GM19463 (cell line): ENCODE measurements around the gene ZSWIM8.
"Not testable (repeated sequence)": the region's sequence is repeated elsewhere in the genome, so short reads cannot be mapped to it uniquely, and the experiment has no call there.

ENCODE experiments used
- ATAC-seq: cut with Tn5 transposase; IDR thresholded peaks from one replicate; pipeline ENCODE4 v1.9.1; 2021; ENCODE audit warnings: mild to moderate bottlenecking, moderate library complexity; ENCODE audit not compliant: unreplicated experiment

ZSWIM8 gene

DNA sequence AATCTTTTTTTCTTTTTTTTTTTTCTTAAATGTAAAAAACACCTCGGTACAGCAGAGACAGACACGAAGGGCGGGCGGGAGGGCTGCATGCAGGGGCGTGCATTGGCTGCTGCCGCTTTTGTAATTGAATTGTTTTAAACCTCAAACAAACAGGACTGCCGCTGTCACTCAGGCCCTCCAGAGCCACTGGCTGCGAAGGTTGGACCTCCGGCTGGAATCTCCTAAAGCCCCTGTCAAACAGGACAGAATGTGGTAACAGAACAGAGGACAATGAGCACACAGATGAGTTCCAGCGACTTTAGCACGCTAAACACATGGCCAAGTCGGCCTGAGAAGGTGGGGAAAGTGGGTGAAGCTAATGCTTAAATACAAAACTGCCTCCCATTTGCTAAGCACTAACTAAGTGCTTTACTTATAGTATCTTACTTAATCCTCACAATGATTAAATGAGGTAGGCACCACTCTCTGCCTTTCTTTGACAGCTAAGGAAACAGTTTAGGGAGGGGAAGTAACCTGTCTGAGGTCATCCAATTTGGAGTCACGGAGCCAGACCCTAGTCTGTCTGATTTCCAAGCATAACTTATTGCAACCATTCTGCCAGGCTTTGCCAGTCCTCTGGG is 29.0 kb downstream of the ZSWIM8 start:
- ATAC-seq = no peak

DNA sequence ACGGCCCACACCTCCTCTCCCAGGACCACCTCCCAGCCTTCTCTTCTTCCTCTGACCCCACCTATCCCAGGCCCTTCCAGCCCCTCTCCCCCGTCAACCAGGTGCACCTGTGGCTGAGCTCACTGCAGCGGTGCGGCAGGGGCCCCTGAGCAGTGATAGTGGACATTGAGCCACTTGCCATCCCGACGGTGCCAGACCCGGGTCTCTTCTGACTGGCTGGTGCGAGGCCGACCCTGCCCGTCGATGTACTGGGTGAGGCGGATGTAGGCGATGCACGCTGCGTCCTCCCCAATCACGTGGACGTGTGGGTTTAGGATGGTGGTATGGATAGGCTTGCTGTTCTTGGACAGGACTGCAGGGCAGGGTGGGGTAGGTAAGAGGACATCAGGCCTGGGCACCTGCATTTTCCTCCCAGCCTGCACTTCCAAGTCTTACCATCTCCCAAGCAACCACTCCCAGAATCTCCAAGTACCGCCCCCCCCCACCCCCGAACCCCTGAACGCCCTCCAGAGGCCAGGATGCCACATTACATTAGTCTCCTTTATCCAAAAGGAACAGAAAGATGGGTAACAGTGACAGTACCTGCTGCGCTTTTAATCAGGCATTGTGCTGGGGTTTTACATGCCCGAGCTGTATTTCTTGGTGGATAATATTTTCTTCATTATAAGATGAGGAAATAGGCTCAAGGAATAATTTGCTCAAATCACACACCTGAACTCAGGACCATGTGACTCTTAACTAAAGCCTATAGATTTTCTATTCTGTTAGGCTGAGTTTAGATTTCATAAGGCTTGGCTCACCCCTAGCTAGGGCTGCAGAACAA is 29.7 kb downstream of the ZSWIM8 start:
- no peak for ATAC-seq

DNA sequence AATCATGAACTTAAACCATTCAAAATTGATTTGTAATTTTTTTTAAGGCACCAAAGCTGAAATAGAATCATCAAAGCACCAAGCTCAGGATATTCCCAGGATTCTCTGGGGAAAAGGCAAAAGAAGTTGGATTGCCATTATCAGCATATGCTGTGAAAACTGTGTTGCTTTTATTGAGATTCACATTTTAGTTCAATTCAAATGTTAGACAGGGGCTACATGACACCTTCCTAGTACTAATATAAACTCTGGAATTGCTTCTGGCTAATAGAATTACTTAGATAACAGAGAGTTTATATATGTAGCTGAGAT is 30.3 kb downstream of the ZSWIM8 start:
- no peak for ATAC-seq

DNA sequence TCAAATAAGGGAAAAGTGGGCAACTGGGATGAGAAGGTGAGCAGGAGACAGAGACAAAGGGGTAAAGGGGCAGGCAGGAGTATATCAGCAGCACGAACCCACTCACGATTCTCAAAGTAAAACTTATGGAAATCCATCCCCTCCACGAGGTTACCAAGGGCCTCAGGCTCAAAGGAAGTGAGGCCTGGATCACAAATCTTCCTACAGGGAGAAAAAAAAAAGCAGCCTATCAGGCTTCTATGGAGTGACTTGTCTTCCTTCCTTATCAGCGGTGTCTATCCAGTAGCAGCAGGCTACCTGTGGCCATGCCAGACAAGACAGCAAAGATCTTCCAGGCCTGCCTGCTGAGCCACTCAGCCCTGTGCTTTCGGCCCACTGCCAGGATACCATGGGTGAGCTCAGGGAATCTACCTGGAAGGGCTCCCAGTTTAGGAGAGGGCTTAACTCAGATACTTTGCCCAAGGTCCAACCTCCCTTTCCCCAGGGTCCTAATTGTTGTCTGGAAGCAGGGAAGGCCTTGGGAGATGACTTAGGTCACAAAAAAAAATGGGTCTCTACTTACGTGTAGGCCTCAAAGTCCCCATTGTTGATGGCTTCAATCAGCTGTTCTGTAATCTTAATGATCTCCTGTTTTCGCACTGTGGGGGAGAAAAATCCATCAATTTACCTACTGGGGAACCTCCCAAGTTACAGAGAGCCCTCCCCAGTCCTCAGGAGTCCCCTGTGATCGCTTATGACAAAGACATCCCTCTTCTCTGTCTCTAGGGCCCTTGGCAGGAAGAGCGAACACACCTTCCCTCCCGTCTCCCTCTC is 31.7 kb downstream of the ZSWIM8 start:
- ATAC-seq = no peak

DNA sequence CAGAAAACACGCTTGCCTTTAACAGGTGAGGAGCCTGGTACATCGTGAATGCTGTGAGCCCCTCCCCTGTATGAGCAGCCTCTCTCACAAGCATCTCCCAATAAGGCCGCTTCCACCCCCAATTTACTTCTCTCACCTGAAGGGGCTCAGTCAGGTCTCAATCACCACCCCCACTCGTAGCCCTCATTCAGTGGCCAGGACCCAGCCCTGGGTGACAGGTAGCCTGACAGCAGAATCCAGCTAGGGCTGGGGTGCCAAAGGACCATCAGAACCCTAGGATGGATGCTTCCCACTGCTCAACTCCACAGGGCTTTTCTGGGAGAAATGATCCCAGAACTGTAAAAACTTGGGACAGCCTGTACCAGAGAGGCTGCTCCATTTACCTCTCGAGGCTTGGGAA is 32.4 kb downstream of the ZSWIM8 start:
- no peak for ATAC-seq

DNA sequence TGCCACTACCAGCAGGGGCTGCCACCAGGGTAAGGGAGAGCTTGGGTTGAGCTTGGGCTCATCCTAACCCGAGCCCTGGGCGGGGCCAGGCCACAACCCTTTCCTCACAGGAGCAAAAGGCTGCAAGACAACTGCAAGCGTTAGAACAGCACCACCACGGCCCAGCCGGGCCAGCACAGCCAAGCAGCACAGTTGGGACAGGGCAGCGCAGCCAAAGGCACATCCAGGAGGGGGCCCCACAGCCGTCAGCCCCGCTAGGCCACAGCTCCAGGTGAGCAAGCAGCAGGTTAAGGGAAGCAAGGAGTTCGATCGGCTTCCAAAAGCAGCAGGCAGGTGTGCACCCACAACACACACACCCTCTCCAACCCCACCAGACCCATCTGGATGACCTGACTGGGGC is 33.0 kb downstream of the ZSWIM8 start:
- no peak for ATAC-seq

DNA sequence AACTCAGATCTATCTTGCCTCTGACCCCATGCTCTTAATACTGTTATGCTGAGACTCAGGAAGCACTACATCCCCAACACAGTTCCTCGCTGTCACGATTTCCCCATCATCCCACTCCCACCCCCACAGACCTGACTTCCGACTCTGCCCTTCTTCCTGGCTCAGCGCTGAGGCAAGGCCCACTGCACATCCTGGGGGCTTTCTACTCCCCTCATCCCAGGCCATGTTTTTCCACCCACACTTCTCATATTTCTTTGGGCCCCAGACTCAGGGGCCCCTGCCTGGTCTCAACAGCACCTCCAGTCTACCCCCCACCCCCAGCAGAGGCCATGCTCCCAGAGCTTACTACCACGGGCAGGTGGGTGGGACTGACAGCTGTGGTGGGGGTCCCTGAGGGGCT is 33.7 kb downstream of the ZSWIM8 start:
- no peak for ATAC-seq

DNA sequence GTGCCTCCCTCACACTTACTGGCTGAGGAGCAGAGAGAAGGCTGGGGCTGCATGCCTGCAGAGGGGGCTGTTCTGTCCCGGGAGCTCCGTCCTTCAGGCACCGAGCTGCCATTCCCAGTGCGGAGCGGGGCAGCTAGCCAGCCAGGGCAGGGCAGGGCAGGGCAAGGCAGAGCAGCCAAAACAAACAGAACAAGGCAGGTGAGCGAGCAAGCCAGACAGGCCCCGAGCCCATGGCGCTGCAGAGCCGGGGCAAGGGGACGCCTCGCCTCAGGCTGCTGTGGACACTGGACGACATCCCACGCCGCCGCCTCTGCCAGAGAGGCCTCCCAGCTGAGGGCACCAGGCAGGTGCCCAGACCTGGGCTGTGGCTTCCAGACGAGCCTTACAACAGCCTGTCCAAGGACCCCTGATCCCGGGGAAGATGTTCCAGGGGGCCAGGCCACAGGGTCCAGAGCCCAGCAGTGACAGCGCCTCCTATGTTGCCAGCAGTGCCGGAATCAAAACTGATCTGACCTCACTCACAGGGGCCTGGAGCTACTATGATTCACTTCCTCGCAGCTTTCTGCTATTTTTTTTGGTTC is 34.2 kb downstream of the ZSWIM8 start:
- no peak for ATAC-seq

DNA sequence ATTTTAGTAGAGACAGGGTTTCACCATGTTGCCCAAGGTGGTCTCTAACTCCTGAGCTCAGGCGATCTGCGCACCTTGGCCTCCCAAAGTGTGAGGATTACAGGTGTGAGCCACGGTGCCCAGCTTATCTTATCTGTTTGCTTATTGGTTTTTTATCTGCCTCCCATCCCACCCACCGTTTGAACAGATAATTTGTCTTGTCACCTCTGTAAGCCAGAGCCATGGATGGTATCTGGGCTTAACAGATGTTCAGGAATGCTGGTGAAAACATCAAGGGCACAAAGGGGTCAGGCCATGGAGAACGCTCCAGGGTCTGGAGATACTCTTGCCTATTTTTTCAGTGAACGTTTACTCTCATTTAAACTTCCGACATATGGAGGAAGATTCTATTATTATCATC is 38.0 kb downstream of the ZSWIM8 start:
- no peak for ATAC-seq

DNA sequence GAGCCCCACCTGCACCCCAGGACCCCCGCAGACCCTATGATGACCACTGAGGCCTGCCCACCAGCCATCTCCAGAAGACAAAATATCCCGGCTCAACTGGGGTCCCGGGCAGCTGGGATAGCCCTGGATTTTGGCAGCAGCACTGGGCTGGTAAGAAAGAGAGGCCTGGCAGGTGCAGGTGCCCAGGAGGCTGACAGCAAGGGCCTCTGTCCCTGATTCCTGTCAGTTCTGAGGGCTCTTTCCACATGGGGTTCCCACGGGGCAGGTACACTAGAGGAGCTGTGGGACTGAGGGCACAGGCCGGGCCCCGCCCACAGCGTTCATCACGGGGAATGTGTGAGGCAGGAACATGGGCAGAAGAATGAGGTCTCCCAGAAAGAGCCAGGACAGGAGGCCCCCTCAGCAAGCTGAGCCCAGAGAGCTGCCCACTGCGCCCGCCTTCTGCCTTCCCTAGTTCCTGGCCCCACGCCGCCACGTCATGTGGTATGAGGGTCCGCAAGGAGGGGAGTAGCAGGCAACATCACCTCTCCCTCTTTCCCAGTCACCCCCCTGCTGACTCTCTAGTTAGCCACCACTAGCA is 38.8 kb downstream of the ZSWIM8 start:
- ATAC-seq = no peak

DNA sequence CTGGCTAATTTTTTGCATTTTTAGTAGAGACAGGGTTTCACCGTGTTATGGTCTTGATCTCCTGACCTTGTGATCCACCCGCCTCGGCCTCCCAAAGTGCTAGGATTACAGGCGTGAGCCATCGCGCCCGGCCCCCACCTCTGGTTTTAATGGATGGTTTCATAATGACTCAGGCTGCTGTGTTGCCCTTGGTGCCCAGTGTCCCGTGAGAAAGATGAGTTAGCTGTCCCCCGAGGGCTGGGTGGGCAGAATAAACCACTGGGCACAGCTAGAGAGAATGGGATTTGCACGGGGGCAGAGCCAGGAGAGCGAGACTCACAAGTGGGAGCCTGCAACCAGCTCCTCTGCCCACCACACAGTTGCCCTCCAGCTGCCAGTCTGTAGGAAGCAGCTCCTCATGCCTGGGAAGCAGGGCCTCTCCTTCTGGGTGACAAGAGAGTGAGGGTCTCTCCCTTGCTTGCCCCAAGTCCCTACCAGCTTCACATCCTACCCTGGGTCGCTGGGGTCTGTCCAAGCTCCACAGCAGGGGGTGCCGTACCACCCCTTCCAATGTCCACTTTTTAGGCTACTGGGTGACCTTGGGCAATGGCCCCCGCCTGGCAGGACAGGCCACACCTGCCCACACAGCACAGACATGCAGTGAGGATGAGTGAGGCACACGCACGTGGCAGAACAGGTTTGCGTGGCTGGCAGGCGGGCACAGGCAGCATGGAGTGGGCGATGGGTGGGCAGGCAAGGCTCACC is 42.1 kb downstream of the ZSWIM8 start:
- ATAC-seq = no peak

DNA sequence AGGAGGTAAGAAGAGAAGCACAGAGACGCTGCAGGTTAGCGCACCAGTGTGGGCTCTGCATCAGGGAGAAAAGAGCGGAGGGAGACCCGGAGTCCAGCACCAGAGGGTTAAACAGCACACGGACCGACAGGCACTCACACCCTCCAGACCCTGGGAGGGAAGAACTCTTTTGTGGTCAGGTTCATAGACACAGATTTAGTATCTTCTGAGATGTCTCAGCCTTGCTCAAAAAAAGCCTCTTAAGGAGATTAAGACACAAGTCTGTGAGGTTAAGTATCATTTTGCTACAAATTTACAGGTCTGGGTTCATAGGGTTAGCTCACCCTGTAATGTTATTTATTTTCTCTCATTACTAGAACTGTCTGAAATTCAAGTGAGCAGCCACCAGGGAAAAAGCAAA is 42.8 kb downstream of the ZSWIM8 start:
- ATAC-seq = no peak

DNA sequence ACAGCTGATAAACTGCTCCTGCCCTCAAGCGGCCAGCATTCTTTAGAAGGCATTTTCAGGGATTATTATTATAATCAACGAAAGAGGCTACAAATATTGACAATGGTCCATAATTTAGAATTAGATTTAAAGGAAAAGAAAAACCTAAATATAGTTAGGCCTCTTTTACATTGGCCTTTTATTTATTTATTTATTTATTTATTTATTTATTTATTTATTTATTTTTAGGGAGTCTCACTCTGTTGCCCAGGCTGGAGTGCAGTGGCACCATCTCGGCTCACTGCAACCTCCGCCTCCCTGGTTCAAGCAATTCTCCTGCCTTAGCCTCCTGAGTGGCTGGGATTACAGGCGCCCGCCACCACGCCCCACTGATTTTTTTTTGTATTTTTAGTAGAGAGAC is 43.7 kb downstream of the ZSWIM8 start:
- ATAC-seq = not testable (repeated sequence)

DNA sequence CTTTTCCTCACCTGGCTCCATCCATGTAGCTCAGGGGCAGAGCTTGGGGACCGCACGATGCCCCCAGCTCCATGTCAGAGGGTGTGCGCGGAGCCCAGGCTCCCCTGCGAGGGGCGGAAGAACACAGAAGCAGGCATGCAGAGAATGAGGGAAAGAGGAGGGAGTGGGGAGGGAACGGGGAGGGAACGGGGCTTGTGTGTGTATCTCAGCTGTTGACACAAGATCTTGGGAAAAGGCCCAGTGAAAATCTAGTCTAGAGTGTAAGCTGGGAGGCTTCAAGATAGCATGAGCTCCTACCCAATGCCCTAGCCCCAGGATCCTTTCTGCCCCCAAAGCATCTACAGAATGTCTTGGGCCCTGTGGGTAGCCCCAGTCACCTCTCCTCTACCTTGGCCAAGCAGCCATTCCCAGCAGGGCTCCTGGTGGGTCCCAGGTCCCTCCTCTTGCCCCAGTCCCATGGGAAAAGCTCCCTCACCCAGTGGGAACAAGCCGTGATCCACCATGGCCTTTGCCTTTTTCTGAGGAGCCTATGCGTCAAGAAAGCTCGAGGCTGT is 51.1 kb downstream of the ZSWIM8 start:
- no peak for ATAC-seq

DNA sequence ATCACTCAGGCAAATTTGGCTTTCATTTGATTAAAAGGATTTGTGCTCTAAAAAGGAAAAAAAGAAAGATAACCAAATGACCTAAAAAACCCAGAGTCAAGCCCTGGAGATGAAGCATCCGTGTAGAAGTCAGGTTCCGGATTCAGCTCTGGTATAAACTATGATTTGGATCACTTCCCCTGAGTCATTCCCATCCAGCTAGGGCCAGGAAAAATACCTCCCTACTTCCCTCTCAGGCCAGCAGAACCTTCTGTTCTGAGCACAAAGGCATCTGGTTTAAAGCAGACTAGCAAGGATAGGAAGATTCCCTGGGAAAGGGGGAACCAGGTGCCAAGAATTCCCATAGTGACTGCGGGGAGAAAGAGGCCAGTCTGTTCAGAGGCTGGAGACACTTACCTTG is 51.7 kb downstream of the ZSWIM8 start:
- ATAC-seq = no peak

DNA sequence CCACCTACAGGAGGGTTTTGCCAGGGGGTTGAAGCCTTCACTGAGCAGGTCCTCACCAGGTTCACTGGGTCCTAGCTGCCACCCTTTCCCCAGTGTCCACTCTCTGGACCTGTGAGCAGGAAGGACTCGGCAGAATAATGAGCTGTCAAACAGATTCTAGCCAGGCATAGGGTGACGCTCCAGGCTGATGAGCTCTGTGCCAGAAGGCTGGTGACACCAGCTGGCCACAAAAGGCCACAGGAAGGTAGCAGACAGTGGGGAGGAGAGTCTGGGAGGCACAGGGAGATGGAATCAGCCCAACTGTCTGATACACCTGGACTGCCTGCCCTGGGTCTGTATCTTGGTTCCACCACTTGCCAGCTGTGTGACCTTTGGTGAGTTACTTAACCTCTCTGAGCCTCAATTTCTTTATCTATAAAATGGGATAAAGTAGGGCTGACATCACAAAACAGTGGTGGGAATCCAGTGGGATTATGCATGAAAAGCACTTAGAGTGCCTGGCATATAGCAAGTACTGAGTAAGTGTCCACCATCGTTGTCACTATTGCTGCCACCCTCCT is 52.7 kb downstream of the ZSWIM8 start:
- no peak for ATAC-seq

DNA sequence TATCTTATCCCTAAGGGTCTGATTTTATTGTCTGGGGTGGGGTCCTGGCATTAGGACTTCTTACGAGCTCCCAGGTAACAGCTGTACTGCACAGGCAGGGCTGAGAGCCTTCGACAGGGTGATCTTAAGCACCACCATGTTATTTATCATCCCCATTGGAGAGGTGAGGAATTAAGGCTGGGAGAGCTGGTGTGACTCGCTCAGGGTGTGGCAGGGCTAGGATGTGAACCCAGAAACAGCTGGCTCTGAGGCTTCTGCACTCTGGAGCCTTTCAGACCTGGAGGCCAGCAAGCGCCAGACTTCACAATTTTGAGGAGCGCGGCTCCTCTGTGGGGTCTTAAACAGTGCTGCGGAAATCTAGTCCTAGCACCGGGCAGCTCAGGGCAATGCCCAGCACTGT is 53.4 kb downstream of the ZSWIM8 start:
- ATAC-seq = no peak

DNA sequence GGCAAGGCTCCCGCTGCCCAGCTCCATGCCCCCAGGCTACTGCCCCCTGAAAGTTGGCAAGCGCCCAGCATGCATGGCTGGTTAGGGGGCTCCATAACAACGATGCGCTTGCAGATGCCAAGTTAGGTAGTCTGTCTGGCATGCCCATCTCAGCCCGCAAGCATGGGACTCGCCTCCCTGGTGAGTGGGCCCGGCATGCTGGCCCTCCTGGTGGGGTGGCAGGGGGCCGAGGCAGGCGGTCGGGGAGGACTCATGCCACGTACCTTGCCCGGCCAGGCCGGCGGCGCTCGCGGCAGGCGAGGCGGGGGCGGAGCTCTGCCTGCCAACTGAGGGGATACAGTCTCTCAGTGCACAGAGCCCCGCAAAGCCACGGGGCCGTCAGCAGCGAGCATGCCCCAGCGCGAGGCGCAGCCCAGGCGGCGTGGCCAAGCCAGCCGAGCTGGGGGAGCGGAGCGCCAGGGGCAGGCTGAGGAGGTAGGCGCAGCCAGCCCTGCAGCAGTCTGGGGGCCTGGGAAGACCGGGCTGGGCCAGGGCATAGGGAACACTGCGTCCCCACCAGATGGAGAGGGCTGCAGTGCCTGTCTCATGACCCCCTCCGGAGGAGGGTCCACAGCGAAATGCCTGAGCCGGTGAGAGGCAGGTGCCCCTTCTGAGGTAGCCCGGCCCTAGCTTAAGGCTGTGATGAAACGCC is 54.0 kb downstream of the ZSWIM8 start:
- ATAC-seq = no peak

DNA sequence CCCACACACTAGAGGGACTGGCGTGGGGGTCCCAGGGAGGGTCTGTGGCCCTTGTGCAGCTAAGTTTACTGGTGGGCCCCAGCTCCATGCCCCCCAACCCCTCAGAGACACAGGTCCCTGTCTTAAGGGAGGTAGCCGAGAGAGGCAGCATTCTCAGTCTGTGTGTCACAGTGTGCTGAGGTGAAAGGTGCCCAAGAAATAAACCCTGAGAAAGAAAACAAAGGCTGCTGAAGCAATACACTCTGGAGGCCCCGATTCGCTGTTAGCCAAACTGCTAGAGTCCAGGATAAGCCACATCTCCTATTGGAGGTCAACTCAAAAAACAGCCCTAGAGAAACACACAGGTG is 54.6 kb downstream of the ZSWIM8 start:
- ATAC-seq = no peak
